Limb (tissue), 2 donors: ENCODE data around the gene AGTRAP.

Source experiments
- DNase-seq, 2 donors: peaks; one replicate each; pipeline ENCODE4 v3.0.0-alpha.2; 2016; ENCODE audit errors: extremely low spot score in 2 of 2

The AGTRAP gene

GRCh38 chr1:11783556-11783955 lies 47.6 kb downstream of the AGTRAP start:
- DNase-seq = no peak

DNA sequence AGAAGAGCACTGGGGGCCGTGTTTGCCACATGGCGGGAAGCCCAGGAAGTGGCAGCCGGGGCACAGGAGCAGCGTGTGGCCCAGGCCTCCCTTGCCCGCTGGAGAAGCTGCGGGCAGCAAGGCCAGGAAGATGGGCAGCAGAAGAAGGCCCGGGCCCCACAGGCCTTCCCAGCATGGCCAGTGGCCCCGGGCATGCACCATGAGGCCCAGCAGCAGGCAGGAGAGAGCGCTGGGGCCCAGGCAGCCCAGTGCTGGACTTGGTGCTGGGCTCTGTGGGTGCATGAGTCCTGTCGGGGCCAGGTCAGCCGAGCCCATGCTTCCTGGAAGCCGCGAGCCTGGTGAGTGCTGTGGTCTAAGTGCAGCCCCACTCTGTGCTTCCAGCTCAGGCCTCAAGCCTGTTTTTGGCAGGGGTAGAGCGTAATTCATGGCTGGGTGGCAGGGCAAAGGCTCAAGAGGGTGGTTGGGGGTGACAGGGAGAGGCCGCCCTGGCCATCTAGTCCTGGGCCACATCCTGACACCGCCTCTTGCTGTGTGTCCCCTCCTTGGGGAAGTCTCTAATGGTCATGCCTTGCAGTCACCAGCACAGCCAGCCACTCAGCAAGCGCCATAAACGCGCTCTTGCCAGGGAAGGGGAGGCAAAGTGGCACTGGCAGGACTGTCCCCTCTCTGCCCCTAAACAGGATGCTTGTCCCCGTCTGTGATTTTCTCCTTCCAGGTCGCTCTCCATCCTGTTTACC lies 48.5 kb downstream of the AGTRAP start:
- no peak for DNase-seq

DNA sequence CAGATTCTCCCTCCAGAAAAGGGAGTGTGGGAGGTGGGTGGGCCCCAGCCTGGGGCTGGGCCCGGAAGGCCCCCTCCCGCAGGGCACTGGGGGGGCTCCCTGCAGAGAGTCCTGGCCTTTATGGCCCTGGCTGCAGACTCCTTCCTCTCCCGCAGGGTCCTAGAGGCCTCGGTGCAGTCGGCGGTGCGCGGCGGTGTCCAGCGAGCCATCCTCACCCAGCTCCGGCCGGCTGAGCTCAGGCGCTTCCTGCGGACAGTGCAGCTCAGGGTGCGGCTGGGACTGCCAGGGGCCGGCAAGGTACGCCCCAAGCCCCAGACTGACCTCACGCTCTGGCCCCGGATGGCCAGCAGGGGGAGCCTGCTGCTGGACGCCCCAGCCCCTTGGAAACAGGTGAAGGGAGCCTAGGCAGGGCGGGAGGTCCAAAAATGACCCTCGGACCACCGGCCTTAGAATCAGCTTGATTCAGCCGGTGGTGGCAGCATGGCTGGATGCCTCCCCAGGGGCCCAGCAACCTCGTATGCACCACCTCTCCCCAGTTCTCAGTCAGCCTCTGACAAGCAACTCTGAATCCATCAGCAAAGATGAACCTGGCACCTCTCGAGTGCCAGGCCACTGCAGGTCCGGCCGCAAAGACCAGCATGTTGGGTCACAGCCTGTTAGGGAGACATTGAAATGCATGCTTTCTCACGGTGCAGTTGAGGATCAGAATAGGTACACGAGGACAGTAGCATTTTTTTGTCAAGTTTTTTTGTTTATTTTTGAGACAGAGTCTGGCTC lies 49.2 kb downstream of the AGTRAP start:
- DNase-seq = peak in 1 of 2 donors; percentile 66

- DNase-seq = no peak
Observed at GRCh38 chr1:11786168-11786567, 50.2 kb downstream of the AGTRAP start.

DNA sequence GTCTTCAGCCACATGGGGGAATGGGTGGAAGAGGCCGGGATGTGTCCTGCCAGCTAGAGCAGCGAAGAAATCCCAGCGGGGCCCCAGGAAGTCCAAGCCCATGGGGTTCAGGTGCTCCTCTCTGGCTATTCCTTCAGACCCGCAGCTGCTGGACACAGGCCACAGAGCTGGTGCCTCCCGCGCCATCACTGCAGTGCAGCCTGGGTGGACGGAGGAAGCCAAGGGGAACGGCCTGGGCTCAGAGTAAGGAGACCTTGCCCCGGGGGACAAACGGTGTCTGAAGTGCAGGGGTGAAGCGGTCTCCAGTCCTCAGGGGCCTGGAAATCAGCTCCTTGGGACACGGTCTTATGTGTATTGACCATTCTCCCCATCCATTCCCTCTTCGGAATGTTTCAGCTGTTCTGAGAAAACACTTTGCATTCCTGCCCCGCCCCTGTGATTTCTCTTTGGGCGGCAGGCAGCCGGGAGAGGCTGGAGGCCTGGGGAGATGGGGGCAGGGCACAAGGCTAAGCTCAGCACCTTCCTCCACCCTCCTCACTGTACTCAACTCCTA lies 51.4 kb downstream of the AGTRAP start:
- DNase-seq = peak in 1 of 2 donors; percentile 54

- no peak for DNase-seq
Observed at GRCh38 chr1:11787804-11788436, 52.0 kb downstream of the AGTRAP start.

DNA sequence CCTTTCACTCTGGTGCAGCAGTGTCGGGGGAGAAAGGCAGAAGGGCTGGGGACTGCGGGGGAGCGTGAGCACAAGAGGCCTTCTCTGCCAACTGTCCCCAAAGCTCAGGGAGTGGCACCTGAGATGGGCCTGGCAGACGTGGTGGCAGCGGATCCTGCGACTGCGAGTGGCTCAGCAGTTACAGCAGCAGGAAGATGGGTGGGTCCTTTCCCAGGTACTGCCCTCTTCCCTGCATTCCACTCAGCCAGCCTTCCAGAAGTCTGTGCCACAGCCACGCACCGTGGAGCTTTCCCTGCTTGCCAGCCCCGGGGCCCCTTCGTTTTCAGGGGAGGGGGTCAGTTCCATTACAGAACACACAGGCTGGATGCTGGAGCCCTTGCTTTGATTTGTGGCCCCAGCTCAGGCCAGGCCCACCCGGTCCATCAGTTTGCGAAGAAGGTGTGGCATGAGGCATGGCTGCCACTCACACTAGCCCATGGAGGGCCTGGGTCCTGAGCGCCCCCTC lies 52.7 kb downstream of the AGTRAP start:
- DNase-seq = no peak

DNA sequence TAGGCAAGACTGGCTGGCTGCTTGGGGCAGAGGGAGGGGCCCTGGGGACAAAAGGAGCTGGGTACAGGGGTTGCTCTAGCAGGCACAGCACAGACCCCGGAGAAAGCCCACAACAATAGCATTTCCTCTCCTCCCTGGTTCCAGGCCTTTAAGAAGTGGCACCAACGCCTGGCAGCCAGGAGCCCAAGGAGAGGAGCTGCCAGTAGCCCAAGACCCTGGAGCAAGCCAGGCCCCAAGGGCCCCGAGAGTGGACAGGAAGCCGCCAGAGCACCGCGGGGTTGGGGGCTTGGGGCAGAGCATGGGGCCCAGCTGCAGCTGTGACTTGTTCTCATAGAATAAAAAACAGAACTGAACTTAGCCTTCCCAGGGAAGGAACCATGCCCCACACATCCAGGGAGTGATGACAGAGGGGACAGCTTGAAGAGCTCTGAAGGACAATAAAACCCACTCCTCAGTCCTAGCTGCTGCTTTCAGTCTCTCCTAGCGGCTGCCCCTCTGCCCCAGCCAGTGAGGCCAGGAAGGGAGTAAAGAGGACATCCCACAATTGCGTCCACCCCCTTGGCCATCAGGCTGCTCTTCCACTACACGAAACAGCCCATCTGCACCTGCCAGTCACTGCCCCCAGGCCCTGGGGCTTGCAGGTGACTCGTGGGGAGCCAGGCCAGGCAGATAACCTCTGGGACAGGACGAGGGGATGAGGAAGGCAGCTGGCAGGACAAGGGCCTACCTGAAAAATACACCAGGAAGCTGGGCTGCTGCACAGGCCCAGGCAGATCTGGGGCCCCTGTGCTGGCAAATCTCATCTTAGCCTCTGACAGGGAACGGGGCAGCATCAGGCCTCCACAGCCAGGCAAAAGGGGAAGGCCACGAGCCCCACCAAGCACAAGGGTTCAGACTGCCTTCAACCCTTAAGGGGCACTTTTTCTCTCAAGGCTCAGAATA lies 53.5 kb downstream of the AGTRAP start:
- no peak for DNase-seq

GRCh38 chr1:11790101-11790879 lies 54.4 kb downstream of the AGTRAP start:
- no peak for DNase-seq

GRCh38 chr1:11790880-11791715 lies 55.2 kb downstream of the AGTRAP start:
- no peak for DNase-seq

- no peak for DNase-seq
Observed at GRCh38 chr1:11792106-11792505, 56.2 kb downstream of the AGTRAP start.

DNA sequence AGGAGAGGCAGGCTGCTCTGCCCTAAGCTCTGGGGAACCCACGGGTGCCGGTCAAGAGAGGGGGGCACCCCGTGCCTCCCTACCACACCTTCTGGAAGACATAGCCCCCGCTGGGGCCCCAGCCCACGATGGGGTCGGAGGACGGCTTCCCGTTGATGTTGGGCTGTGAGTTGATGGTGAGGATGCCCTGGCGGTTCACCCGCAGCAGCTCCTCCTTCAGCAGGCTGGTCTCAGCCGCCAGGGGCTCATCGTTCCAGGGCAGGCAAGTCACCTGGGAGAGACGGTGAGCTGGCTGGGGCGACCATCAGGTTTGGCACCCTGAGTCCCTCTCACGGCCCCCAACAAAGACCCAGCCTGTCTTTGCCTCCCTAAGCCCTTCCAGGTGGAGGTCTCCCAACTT lies 57.9 kb downstream of the AGTRAP start:
- no peak for DNase-seq

GRCh38 chr1:11794446-11795237 lies 58.7 kb downstream of the AGTRAP start:
- no peak for DNase-seq

DNA sequence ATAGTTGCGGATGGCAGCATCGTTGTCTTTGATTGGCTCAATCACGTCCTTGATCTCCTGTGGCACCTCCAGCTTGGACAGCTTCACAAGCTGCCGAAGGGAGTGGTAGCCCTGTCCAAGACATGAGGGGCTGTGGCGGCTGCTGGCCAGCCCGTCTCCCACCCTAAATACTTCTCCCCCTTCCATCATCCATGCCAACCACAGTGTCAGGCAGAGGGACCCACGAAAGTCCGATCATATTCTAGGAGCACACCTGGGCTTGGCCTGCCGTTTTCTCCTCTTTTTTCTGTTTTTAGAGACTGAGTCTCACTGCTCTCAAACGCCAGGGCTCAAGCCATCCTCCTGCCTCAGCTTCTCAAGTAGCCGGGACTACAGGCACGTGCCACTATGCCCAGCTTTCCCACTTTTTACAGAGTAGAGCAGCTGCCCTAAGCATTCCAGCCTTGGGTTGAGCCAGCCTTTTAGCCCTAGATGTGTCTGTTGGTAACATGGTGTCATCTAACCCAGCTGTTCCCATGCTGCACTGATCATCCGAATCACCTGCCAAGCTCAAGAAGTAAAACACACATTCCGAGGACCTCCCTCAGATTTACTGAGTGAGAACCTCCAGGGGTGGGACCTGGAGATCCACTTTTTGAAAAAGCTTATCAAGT lies 59.4 kb downstream of the AGTRAP start:
- no peak for DNase-seq

DNA sequence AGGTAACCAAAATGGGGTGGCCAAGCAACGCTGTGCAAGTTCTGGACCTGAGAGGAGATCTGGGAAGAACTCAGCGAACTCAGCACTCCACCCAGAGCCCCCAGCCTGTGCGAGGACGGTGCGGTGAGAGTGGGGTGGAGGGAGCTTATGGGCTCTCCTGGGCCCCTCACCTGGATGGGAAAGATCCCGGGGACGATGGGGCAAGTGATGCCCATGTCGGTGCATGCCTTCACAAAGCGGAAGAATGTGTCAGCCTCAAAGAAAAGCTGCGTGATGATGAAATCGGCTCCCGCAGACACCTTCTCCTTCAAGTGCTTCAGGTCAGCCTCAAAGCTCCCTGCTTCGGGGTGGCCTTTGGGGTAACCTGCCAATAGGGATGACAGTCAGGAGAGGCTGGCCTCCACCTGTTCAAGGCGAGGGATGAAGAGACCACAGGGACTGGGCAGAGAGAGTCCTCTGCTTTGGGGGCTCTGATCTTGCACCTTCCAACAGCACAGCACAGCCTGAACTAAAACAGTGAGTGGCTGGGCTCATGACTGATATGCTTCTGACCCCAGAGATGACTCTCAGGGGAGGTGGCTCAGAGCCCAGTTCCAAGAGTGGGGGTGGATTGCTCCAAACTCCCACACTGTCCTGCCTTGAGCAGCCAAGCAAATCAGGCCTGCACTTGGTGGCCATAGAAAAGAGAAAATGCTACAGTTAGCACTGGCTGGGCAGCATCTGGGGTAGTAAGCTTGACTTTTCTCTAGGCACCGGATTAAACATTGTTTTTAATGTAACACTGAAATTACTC lies 60.3 kb downstream of the AGTRAP start:
- no peak for DNase-seq

DNA sequence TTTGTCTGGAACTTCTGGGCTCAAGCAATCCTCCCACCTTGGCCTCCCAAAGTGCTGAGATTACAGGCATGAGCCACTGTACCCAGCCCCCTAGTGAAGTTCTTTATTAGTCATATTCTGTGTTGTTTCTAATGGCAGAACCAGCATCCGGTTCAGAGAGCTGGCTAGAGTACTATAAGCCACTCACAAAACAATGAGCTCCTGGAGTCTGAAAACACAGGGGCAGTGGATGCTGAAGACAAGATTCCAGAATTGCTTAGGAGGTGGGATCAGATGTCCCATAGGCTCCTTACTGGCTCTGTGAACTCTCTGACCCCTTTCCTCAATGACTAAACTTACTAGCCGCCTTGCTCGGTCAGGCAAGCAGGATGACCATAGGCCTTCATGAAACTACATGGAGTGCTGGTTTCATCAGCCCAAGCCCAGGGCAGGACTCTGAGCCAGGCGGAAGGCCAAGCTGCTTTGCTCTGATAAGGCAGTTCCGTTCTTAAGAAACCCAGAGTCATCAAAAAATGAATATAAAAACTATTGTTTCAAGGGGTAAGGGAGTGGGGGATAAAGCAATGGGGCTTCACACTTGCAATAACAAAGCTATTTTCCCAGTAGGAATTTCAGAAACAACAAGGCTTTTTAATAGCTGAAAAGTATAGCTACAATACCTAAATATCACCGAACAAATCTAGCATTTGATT lies 61.7 kb downstream of the AGTRAP start:
- no peak for DNase-seq
